ENCODE measurements around the gene DMD.

Gene DMD

DNA sequence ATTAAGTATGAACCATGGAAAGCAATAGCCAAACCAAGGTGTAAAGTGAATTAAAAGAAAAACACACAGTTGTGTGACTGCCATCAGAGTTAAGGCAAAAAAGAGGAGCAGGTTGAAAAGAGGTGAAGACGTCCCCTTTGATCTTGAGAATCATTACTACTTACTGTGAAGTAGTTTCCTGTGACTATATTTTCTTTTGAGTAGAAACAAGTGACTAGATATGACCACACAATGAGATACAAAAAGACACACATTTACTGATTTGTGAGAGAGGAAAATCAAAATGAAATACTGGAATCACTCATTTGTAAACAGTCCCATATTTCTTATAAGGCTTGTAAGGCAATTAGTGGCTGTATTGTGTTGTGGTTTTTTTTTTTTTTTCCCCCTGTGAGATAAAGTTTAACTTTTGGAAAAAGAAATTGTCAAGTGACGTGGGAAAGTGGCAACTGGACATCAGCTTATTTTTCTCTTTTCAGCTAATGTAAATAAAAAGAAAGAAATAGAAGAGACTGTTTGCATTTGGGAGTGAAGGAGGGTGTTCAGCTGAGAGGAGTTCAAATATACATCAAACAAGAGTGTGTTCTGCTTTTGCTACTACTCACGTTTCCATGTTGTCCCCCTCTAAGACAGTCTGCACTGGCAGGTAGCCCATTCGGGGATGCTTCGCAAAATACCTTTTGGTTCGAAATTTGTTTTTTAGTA lies 2033.1 kb downstream of the DMD start:
- no peaks in the 10 kb centered on the region for H3K27me3 Mint-ChIP-seq (ENCODE audit: low read depth)
- peaks cover 17% of the 10 kb centered on the region for H3K36me3 Mint-ChIP-seq (ENCODE audit: low read depth)
- TF ChIP-seq, protein P1, sequence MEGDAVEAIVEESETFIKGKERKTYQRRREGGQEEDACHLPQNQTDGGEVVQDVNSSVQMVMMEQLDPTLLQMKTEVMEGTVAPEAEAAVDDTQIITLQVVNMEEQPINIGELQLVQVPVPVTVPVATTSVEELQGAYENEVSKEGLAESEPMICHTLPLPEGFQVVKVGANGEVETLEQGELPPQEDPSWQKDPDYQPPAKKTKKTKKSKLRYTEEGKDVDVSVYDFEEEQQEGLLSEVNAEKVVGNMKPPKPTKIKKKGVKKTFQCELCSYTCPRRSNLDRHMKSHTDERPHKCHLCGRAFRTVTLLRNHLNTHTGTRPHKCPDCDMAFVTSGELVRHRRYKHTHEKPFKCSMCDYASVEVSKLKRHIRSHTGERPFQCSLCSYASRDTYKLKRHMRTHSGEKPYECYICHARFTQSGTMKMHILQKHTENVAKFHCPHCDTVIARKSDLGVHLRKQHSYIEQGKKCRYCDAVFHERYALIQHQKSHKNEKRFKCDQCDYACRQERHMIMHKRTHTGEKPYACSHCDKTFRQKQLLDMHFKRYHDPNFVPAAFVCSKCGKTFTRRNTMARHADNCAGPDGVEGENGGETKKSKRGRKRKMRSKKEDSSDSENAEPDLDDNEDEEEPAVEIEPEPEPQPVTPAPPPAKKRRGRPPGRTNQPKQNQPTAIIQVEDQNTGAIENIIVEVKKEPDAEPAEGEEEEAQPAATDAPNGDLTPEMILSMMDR (IDR thresholded peaks at IDR 0.05; ENCODE audit: unreplicated experiment in 3 of 3) = no peak
- no peak overlapping the region for H3K4me3 Mint-ChIP-seq
- no peaks in the 10 kb centered on the region for H3K4me1 Mint-ChIP-seq
- H3K9me3 Mint-ChIP-seq = no peaks in the 10 kb centered on the region
- no peak overlapping the region for H3K27ac Mint-ChIP-seq

DNA sequence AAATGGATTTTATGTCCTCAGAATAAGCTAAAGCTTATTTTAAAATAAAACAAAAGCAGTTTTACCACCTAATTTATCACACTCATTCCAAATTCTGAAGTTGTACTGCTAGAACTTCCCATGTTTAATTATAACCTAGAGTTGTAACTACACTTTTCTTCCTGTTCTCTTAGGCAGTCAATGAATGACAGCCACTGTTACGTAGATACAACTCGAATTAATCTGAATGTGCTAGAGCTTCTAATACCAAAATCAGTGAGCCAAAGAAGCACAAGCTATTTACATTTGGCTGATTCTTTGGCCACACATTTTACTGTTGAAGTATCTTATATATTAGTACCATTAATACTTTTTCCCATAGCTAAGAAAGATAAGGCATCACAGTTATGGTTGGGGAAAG lies 2040.6 kb downstream of the DMD start:
- Mint-ChIP-seq H3K27ac (no peak overlapping the region), H3K9me3 (no peaks in the 10 kb centered on the region), H3K36me3 (ENCODE audit: low read depth) (peaks cover 14% of the 10 kb centered on the region), H3K4me1 (no peaks in the 10 kb centered on the region), H3K4me3 (no peak overlapping the region), H3K27me3 (ENCODE audit: low read depth) (no peaks in the 10 kb centered on the region)
- TF ChIP-seq, protein P1 (IDR thresholded peaks at IDR 0.05; ENCODE audit: unreplicated experiment in 3 of 3) = no peak

DNA sequence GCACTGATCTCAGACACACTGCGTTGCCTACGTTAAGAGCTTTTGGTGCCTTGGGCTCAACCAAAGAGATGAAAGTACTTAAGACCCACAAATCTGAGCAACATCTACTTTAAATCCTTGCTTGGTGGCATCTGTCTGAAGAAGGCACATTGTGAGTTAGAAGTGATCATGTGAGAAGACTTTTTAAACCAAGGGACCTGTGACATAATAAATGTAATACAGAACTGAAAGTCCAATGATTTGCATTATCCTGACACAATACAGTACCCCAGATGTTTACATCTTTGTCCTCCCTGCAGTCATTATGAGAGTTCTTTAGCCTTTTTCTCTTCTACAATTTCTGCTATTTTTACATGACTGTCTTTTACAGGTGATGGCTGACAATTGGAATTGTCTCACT lies 2042.8 kb downstream of the DMD start:
- Mint-ChIP-seq H3K4me1 (no peaks in the 10 kb centered on the region), H3K9me3 (peaks cover 9% of the 10 kb centered on the region), H3K27me3 (ENCODE audit: low read depth) (no peaks in the 10 kb centered on the region)

DNA sequence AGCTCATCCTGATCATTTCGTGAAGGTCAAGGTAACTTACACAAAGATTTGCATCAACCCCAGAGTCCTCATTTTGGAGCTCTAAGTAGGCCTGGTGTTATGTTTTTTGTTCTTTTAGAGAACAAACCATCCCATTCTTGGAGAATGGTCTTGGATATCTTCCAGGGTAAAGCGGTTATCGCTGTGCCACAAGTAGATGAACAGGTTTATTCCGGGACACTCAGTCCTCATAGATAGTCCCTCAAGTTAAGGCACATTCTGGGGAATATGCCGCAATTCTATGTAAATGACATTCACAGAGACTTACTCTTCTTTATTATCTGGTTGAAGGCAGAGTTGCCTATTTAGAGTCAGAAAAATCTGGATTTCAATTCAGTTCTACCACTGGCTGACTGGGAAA lies 2044.5 kb downstream of the DMD start:
- TF ChIP-seq, protein P1 (IDR thresholded peaks at IDR 0.05; ENCODE audit: unreplicated experiment in 3 of 3) = no peak
- no peaks in the 10 kb centered on the region for H3K27me3 Mint-ChIP-seq (ENCODE audit: low read depth)
- H3K9me3 Mint-ChIP-seq = peaks cover 9% of the 10 kb centered on the region
- peaks cover 36% of the 10 kb centered on the region for H3K36me3 Mint-ChIP-seq (ENCODE audit: low read depth)
- H3K4me3 Mint-ChIP-seq = no peak overlapping the region
- no peak overlapping the region for H3K27ac Mint-ChIP-seq
- no peaks in the 10 kb centered on the region for H3K4me1 Mint-ChIP-seq

More for the DNA sequence above, 2042.8 kb downstream of the DMD start:
- Mint-ChIP-seq H3K4me3 (no peak overlapping the region), H3K36me3 (ENCODE audit: low read depth) (peaks cover 27% of the 10 kb centered on the region), H3K27ac (no peak overlapping the region)
- TF ChIP-seq, protein P1 (IDR thresholded peaks at IDR 0.05; ENCODE audit: unreplicated experiment in 3 of 3) = no peak

DNA sequence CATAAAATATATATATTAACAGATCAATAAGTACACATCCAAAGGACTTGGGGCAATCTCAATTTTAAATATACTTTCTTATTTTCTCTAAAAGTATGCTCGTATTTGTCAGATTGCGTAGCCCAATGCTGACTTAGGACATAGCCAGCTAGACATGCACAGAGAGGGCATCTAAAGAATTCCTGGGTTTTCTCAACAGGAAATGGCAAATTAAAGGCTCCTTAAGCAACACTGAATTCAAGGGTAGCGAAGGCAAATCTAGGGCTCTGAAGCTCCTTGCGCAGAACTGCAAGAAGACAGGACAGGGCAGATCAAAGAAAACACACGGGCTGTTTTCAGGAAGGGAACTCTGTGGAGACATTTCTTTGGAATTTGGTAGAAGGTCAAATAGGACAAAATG lies 2044.9 kb downstream of the DMD start:
- Mint-ChIP-seq H3K9me3 (peaks cover 12% of the 10 kb centered on the region), H3K4me3 (no peak overlapping the region), H3K4me1 (no peaks in the 10 kb centered on the region), H3K36me3 (ENCODE audit: low read depth) (peaks cover 40% of the 10 kb centered on the region), H3K27me3 (ENCODE audit: low read depth) (no peaks in the 10 kb centered on the region), H3K27ac (no peak overlapping the region)
- TF ChIP-seq, protein P1 (IDR thresholded peaks at IDR 0.05; ENCODE audit: unreplicated experiment in 3 of 3) = no peak
